HCT116 (cell line): ENCODE results near the gene IFI35. TPM values are rescaled to one million over a fixed set of nuclear protein-coding genes. Genes with fewer than 3 reads are reported as not detected.

Experiments used
- ATAC-seq: fragments of 200-7000 bp; cut with Tn5 transposase; 2 replicates; pipeline ENCODE4 v1.9.1; 2020; ENCODE audit warnings: mild to moderate bottlenecking, moderate library complexity
- BruUV-seq: library from RNA; stranded (reverse); fragments of 400-500 nt; replicated peaks from 2 replicates; lab custom pipeline; 2021; lab: Mats Ljungman, UMichigan
- CTCF ChIA-PET: fragments of 300-600 bp; sonication (Branson Sonifier 250); formaldehyde crosslinking; loops from one replicate; lab custom pipeline; 2021; ENCODE audit warnings: antibody characterized with exemption; lab: Charles Lee
- POLR2A ChIA-PET: fragments of 300-600, 350-600 bp; sonication (Branson Sonifier 250); formaldehyde crosslinking; loops from one replicate; lab custom pipeline; 2021; ENCODE audit warnings: antibody characterized with exemption; lab: Charles Lee
- RAD21 ChIA-PET, 2 experiments: fragments of 300-600 bp; sonication (Branson Sonifier 250); formaldehyde crosslinking; loops; one replicate each; lab custom pipeline; 2023; ENCODE audit warnings: low total read pairs in 2 of 2; ENCODE audit not compliant: uncharacterized antibody in 2 of 2, unreplicated experiment in 2 of 2, low non-redundant PET in 1 of 2; lab: Charles Lee
- DNase-seq: peaks from one replicate; pipeline ENCODE4 v3.0.0-alpha.2; 2010; ENCODE audit warnings: low read depth, low spot score
- H2AFZ ChIP-seq: fragments of 200-600 bp; shearing (Covaris generic), sonication (generic); 2 replicates; pipeline ENCODE4 v1.6.1; 2017; ENCODE audit warnings: low read depth, mixed run types, mixed read lengths, antibody characterized with exemption, low read length; ENCODE audit not compliant: poor library complexity, severe bottlenecking
- H3K27ac ChIP-seq: 2 replicates; pipeline ENCODE4 v1.5.1; 2012; ENCODE audit warnings: low read depth, low read length
- H3K27me3 ChIP-seq: fragments of 200-600 bp; sonication (generic); 2 replicates; pipeline ENCODE4 v1.6.1; 2016; ENCODE audit warnings: mixed run types, low read length, mixed read lengths; ENCODE audit not compliant: insufficient read depth
- H3K36me3 ChIP-seq, 2 experiments: fragments of 200-500 bp in 1 of 2; fragments of 200-600 bp in 1 of 2; sonication (Bioruptor generic) in 1 of 2; sonication (generic) in 1 of 2; 2 replicates each; pipeline versions ENCODE4 v1.5.1 to v1.6.1; 2014 to 2016; ENCODE audit warnings: low read length in 2 of 2, inconsistent platforms in 1 of 2, mixed read lengths in 1 of 2, mixed run types in 1 of 2; ENCODE audit not compliant: insufficient read depth in 2 of 2, control insufficient read depth in 1 of 2
- H3K4me1 ChIP-seq, 2 experiments: fragments of 200-600 bp in 1 of 2; sonication (generic) in 1 of 2; 2 replicates each; pipeline versions ENCODE4 v1.5.1 to v1.6.1; 2012 to 2017; ENCODE audit warnings: low read length in 2 of 2, inconsistent platforms in 1 of 2, mild to moderate bottlenecking in 1 of 2, mixed read lengths in 1 of 2, mixed run types in 1 of 2, moderate library complexity in 1 of 2; ENCODE audit not compliant: insufficient read depth in 2 of 2, control insufficient read depth in 1 of 2
- H3K4me2 ChIP-seq: fragments of 200-600 bp; sonication (generic); 2 replicates; pipeline ENCODE4 v1.6.1; 2017; ENCODE audit warnings: mixed run types, low read length, mixed read lengths
- H3K4me3 ChIP-seq, 2 experiments: fragments of 200-600 bp in 1 of 2; sonication (generic) in 1 of 2; replicated peaks in 1 of 2; 2 replicates each; pipeline ENCODE4 v1.5.1; 2011 to 2016; ENCODE audit warnings: low read length in 2 of 2, control low read depth in 1 of 2, low read depth in 1 of 2, mild to moderate bottlenecking in 1 of 2, mixed read lengths in 1 of 2, mixed run types in 1 of 2
- H3K79me2 ChIP-seq: fragments of 200-600 bp; sonication (generic); 2 replicates; pipeline ENCODE4 v1.6.1; 2017; ENCODE audit warnings: mild to moderate bottlenecking, mixed run types, low read length, moderate library complexity, mixed read lengths; ENCODE audit not compliant: insufficient read depth
- H3K9ac ChIP-seq: fragments of 200-600 bp; sonication (generic); 2 replicates; pipeline ENCODE4 v1.6.1; 2016; ENCODE audit warnings: low read length, mixed read lengths
- H3K9me2 ChIP-seq: fragments of 200-600 bp; sonication (generic), shearing (Covaris generic); 2 replicates; pipeline ENCODE4 v1.6.1; 2017; ENCODE audit warnings: mixed run types, mild to moderate bottlenecking, moderate library complexity; ENCODE audit not compliant: insufficient read depth
- H3K9me3 ChIP-seq, 2 experiments: fragments of 200-500 bp in 1 of 2; fragments of 200-600 bp in 1 of 2; sonication (Bioruptor generic) in 1 of 2; sonication (generic) in 1 of 2; 2 replicates each; pipeline ENCODE4 v1.6.1; 2014 to 2017; ENCODE audit warnings: low read length in 2 of 2, mixed read lengths in 2 of 2, inconsistent platforms in 1 of 2, low read depth in 1 of 2, mild to moderate bottlenecking in 1 of 2, mixed run types in 1 of 2, moderate library complexity in 1 of 2; ENCODE audit not compliant: control insufficient read depth in 1 of 2, insufficient read depth in 1 of 2
- H4K20me1 ChIP-seq: fragments of 200-600 bp; sonication (generic), shearing (Covaris generic); 2 replicates; pipeline ENCODE4 v1.6.1; 2017; ENCODE audit warnings: mixed run types, mild to moderate bottlenecking, moderate library complexity; ENCODE audit not compliant: insufficient read depth
- ATF3 ChIP-seq: IDR thresholded peaks from 2 replicates; pipeline ENCODE4 v1.6.1; 2012
- CBX3 ChIP-seq: IDR thresholded peaks from 2 replicates; pipeline ENCODE4 v1.6.1; 2012; ENCODE audit warnings: low read depth
- CEBPB ChIP-seq: IDR thresholded peaks from 2 replicates; pipeline ENCODE4 v1.6.1; 2012; ENCODE audit warnings: low read depth
- EGR1 ChIP-seq: IDR thresholded peaks from 2 replicates; pipeline ENCODE4 v1.6.1; 2012; ENCODE audit warnings: low read depth
- ELF1 ChIP-seq: IDR thresholded peaks from 2 replicates; pipeline ENCODE4 v1.6.1; 2012; ENCODE audit warnings: low read depth, borderline replicate concordance
- EZH2 ChIP-seq: fragments of 200-600 bp; sonication (generic); IDR thresholded peaks from 2 replicates; pipeline ENCODE4 v1.6.1; 2017; ENCODE audit warnings: antibody characterized with exemption, mixed run types
- EZH2phosphoT487 ChIP-seq: fragments of 200-600 bp; IDR thresholded peaks from 2 replicates; pipeline ENCODE4 v1.6.1; 2018; ENCODE audit warnings: antibody characterized with exemption, borderline replicate concordance
- POLR2AphosphoS5 ChIP-seq: IDR thresholded peaks from 2 replicates; pipeline ENCODE4 v1.6.1; 2011; ENCODE audit warnings: mild to moderate bottlenecking, low read depth, low read length, moderate library complexity
- RAD21 ChIP-seq: IDR thresholded peaks from 2 replicates; pipeline ENCODE4 v1.6.1; 2012; ENCODE audit warnings: low read depth, mild to moderate bottlenecking
- SRF ChIP-seq: IDR thresholded peaks from 2 replicates; pipeline ENCODE4 v1.6.1; 2012; ENCODE audit warnings: low read depth
- TCF7L2 ChIP-seq: IDR thresholded peaks from 2 replicates; pipeline ENCODE4 v1.7.0; 2011; ENCODE audit warnings: borderline replicate concordance, inconsistent platforms; ENCODE audit not compliant: insufficient read depth, insufficient read length; ENCODE audit errors: extremely low read depth
- ZFX ChIP-seq: fragments of 450-650 bp; IDR thresholded peaks from 2 replicates; pipeline ENCODE4 v1.6.1; 2017
- ZNF274 ChIP-seq: fragments of 200-500 bp; sonication (Bioruptor generic); IDR thresholded peaks from 2 replicates; pipeline ENCODE4 v1.6.1; 2014; ENCODE audit warnings: mild to moderate bottlenecking, low read depth, low read length, inconsistent platforms
- intact Hi-C: fragments of 100-400 bp; cut with micrococcal nuclease; formaldehyde crosslinking; loops from 2 replicates; pipeline ENCODE4 v1.10.0; 2022
- total RNA-seq: library from RNA; stranded (reverse); gene quantifications from one replicate; pipeline ENCODE4 v1.2.1, GENCODE V29; 2021; ENCODE audit not compliant: unreplicated experiment
- TF ChIP-seq, protein P1 (sequence below), 3 experiments: fragments of 200-600 bp in 1 of 3; sonication (generic) in 1 of 3; IDR thresholded peaks in 2 of 3; conservative IDR thresholded peaks in 1 of 3; 2 replicates each; pipeline ENCODE4 v1.5.1; 2012 to 2017; ENCODE audit warnings: low read depth in 2 of 3, low read length in 2 of 3, antibody characterized with exemption in 1 of 3, borderline replicate concordance in 1 of 3, control low read depth in 1 of 3, mild to moderate bottlenecking in 1 of 3, mixed read lengths in 1 of 3, mixed run types in 1 of 3, moderate library complexity in 1 of 3; ENCODE audit not compliant: insufficient read depth in 1 of 3
- TF ChIP-seq, protein P2 (sequence below): IDR thresholded peaks from 2 replicates; pipeline ENCODE4 v1.6.1; 2012; ENCODE audit warnings: low read depth
- TF ChIP-seq, protein P3 (sequence below): IDR thresholded peaks from 2 replicates; pipeline ENCODE4 v1.6.1; 2012

The IFI35 gene
- total RNA-seq, 1 experiment from 2014 or later: 14.8 TPM

DNA sequence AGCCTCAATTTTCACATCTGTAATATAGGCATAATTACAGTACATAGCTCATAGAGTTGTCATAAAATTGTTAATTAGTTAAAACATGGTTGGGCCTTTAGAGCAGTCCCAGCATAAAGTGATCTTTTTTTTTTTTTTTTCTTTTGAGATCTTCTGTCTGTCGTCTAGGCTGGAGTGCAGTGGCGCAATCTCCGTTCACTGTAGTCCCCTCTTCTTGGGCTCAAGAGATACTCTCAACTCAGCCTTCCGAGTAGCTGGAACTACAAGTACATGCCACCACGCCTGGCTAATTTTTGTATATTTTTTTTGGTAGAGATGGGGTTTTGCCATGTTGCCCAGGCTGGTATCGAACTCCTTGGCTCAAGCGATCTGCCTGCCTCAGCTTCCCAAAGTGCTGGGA, 49.5 kb downstream of the IFI35 start:
- H3K4me1 ChIP-seq: no peaks in the 10 kb centered on the region
- no TSS peak for BruUV-seq
- no peaks in the 10 kb centered on the region for H3K79me2 ChIP-seq
- no peak overlapping the region for H3K9ac ChIP-seq
- no peak overlapping the region for H3K4me2 ChIP-seq
- H3K9me3 ChIP-seq: no peaks in the 10 kb centered on the region
- no peak overlapping the region for H2AFZ ChIP-seq
- H3K27me3 ChIP-seq: no peaks in the 10 kb centered on the region
- no peak for TF ChIP-seq ZFX
- TF ChIP-seq EZH2phosphoT487: no peak
- no peak for TF ChIP-seq ATF3
- TF ChIP-seq EGR1: no peak
- TF ChIP-seq ZNF274: no peak
- no peak for TF ChIP-seq ELF1
- TF ChIP-seq TCF7L2: no peak
- TF ChIP-seq, protein P1, sequence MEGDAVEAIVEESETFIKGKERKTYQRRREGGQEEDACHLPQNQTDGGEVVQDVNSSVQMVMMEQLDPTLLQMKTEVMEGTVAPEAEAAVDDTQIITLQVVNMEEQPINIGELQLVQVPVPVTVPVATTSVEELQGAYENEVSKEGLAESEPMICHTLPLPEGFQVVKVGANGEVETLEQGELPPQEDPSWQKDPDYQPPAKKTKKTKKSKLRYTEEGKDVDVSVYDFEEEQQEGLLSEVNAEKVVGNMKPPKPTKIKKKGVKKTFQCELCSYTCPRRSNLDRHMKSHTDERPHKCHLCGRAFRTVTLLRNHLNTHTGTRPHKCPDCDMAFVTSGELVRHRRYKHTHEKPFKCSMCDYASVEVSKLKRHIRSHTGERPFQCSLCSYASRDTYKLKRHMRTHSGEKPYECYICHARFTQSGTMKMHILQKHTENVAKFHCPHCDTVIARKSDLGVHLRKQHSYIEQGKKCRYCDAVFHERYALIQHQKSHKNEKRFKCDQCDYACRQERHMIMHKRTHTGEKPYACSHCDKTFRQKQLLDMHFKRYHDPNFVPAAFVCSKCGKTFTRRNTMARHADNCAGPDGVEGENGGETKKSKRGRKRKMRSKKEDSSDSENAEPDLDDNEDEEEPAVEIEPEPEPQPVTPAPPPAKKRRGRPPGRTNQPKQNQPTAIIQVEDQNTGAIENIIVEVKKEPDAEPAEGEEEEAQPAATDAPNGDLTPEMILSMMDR (IDR thresholded peaks at IDR 0.05 in 2 of 3, conservative IDR thresholded peaks at IDR 0.05 in 1 of 3; ENCODE audit: borderline replicate concordance in 1 of 3, insufficient read depth in 1 of 3, low read depth in 2 of 3, low read length in 2 of 3): no peak
- TF ChIP-seq POLR2AphosphoS5: no peak
- no peak for TF ChIP-seq RAD21
- no peak for TF ChIP-seq EZH2
- no peak for TF ChIP-seq CBX3
- TF ChIP-seq, protein P2, sequence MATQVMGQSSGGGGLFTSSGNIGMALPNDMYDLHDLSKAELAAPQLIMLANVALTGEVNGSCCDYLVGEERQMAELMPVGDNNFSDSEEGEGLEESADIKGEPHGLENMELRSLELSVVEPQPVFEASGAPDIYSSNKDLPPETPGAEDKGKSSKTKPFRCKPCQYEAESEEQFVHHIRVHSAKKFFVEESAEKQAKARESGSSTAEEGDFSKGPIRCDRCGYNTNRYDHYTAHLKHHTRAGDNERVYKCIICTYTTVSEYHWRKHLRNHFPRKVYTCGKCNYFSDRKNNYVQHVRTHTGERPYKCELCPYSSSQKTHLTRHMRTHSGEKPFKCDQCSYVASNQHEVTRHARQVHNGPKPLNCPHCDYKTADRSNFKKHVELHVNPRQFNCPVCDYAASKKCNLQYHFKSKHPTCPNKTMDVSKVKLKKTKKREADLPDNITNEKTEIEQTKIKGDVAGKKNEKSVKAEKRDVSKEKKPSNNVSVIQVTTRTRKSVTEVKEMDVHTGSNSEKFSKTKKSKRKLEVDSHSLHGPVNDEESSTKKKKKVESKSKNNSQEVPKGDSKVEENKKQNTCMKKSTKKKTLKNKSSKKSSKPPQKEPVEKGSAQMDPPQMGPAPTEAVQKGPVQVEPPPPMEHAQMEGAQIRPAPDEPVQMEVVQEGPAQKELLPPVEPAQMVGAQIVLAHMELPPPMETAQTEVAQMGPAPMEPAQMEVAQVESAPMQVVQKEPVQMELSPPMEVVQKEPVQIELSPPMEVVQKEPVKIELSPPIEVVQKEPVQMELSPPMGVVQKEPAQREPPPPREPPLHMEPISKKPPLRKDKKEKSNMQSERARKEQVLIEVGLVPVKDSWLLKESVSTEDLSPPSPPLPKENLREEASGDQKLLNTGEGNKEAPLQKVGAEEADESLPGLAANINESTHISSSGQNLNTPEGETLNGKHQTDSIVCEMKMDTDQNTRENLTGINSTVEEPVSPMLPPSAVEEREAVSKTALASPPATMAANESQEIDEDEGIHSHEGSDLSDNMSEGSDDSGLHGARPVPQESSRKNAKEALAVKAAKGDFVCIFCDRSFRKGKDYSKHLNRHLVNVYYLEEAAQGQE: no peak
- TF ChIP-seq SRF: no peak
- no peak for TF ChIP-seq CEBPB
- TF ChIP-seq, protein P3, sequence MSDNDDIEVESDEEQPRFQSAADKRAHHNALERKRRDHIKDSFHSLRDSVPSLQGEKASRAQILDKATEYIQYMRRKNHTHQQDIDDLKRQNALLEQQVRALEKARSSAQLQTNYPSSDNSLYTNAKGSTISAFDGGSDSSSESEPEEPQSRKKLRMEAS: no peak
- no peak overlapping the region for H3K27ac ChIP-seq
- peaks cover 11 to 20% of the 10 kb centered on the region in 2 experiments for H3K36me3 ChIP-seq
- POLR2A ChIA-PET: no interaction called here
- no peak overlapping the region for H3K4me3 ChIP-seq
- DNase-seq: no peak
- intact Hi-C loops: no loop called here
- no peaks in the 10 kb centered on the region for H4K20me1 ChIP-seq
- H3K9me2 ChIP-seq: no peaks in the 10 kb centered on the region
- ATAC-seq: no peak
- RAD21 ChIA-PET: no interaction called here
- CTCF ChIA-PET: no interaction called here
